ENCODE results near the gene TRIP10. TPM values are rescaled to one million over a fixed set of nuclear protein-coding genes. Genes with fewer than 3 reads are reported as not detected.

Gene TRIP10
- total RNA-seq, 1 donor from 2014 or later, result 9.0 TPM

- ATAC-seq (no peak), DNase-seq (ENCODE audit: low spot score) (no peak)
Measured at GRCh38 chr19:6723738-6724137, 15.7 kb upstream of the TRIP10 start.

DNA sequence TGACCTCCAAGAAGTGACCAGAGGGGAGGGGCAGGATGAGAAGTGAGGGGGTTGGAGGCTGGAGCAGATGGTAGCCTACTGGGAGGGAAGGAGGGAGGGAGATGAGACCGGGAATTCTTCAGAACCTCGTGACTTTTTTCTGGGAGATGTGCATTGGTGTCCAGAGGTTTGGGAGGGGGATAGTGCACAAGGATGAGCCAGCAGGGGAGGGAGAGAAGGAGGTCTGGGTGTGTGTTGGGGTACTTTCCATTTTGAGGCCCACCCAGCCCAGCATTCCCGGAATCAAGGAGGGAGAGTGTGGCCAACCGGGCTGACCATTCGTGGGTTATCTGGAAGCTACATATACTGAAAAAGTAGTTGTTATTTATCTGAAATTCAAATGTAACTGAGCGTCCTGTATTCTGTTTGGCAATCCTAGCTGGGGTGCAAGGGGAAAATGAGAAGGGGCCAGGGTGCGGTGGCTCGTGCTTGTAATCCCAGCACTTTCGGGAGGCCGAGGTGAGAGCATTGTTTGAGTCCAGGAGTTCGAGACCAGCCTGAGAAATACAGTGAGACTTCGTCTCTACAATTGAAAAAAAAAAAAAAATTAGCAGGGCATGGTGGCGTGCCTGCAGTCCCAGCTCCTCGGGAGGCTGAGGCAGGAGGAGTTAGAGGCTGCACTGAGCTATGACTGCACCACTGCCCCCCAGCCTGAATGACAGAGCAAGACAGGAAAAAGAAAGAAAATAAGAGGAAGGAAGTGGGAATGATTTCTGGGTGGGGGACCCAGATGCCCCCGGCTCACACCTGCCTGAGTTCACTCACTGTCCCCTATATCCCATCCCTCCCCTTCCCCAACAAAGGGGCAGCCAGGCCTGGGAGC lies 14.6 kb upstream of the TRIP10 start:
- ATAC-seq, result no peak
- DNase-seq (ENCODE audit: low spot score), result no peak

DNA sequence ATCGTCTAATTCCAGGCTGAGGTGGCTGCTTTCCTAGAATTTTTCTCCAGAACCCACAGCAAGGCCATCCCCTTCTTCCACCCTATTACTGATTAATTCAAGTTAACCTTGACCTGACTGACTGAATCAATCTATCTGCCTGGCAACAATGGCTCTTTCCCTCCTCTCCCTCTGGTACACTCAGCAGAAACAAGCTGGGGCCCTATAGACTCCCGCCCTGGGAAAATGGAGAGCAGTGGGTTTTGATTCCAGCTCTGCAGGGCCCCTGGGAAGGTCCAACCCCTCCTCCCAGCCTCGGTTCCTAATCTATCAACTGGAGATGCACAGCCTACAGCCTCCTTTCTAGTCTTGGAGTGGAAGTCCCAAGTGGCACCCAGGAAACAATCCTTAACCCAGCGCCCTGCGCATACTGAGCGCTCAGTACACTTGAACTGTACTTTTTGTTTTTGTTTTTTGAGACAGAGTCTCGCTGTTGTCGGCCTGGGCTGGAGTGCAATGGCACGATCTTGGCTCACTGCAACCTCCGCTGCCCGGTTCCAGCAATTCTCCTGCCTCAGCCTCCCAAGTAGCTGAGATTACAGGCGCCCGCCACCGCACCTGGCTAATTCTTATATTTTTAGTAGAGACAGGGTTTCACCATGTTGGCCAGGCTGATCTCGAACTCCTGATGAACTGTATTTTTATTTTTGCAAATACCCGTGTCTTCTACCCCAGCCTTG lies 13.8 kb upstream of the TRIP10 start:
- ATAC-seq (peak; percentile 34), DNase-seq (ENCODE audit: low spot score) (peak; percentile 66)

DNA sequence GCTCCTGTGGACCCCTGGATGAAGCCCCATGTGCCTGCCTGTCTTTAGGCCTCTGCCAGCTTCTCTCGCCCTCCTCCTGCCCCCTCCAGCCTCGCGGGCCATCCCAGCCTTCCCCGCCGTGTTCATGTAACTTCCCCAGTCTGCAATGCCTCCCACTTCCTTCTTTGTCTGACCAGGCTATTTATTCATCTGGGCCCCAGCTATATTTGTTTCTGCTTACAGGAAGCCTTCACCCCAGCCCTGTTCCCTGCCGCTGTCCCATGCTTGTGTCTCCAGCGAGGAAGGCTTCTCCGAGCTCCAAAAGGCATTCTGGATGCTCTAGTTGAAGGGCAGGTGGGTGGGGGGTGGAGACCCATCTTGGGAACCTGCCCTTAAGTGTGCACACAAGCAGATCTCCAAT lies 11.1 kb upstream of the TRIP10 start:
- DNase-seq (ENCODE audit: low spot score) (no peak), ATAC-seq (no peak)

GRCh38 chr19:6729573-6730152 lies 9.8 kb upstream of the TRIP10 start:
- ATAC-seq (peak; percentile 41), DNase-seq (ENCODE audit: low spot score) (peak; percentile 75)

- peak; percentile 84 for ATAC-seq
Measured at GRCh38 chr19:6730153-6730804, 9.2 kb upstream of the TRIP10 start.

GRCh38 chr19:6730941-6731670 lies 8.4 kb upstream of the TRIP10 start:
- peak; percentile 16 for ATAC-seq
- peak; percentile 55 for DNase-seq (ENCODE audit: low spot score)

More at GRCh38 chr19:6730153-6730804, 9.2 kb upstream of the TRIP10 start:
- DNase-seq (ENCODE audit: low spot score), result peak; percentile 98

GRCh38 chr19:6731822-6732221 lies 7.7 kb upstream of the TRIP10 start:
- no peak for ATAC-seq

DNA sequence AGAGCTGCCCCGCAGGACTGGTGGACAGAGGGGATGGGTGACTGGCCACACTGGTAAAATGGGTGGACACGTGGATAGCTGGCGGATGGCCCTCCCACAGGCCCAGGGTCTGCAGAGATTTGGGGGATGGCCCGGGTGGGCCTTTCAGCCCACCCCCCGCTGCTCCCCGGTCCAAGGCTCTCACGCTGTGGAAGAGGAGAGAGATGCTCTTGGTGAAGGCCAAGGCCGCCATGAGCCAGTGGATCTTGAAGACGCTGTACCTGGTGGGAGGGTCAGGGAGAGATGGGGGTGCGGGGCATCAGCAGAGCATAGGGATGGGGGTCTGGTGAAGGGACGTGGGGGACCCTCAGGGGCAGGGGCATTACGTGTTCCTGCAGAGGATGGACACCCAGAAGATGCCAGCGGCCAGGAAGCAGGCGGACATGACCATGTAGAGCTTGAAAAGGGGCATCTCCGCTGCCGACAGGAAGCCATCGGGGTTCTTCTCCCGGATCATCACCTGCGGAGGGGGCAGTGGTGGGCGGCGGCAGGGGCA lies 6.6 kb upstream of the TRIP10 start:
- no peak for ATAC-seq
- no peak for DNase-seq (ENCODE audit: low spot score)

More at GRCh38 chr19:6731822-6732221, 7.7 kb upstream of the TRIP10 start:
- no peak for DNase-seq (ENCODE audit: low spot score)

- ATAC-seq (no peak), DNase-seq (ENCODE audit: low spot score) (no peak)
Measured at GRCh38 chr19:6733338-6734095, 6.0 kb upstream of the TRIP10 start.

DNA sequence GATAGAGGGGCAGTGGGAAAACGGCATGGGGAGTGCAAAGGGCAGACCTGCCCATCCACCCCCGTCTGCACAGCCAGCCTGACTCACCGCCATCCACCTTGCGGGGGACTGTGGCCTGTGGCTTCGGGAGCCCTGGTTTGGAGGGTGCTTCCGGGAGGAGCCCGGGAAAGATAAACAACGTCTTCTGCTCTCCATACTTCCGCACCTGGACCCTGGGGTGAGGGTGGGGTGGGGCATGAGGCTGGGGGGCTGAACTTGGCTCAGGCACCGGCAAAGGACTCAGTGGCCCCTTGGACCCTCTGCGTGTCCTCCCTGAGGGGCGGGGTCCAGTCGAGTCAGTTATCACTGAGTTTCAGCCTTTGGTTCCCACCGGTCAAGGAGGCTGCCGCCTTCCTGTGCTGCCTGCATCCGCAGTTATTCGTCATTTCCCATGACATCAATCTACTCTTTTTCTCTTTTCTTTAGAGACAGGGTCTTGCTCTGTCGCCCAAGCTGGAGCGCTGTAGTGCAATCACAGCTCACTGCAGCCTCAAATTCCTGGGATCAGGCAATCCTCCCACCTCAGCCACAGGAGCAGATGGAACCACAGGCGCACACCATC lies 5.3 kb upstream of the TRIP10 start:
- ATAC-seq (no peak), DNase-seq (ENCODE audit: low spot score) (no peak)

DNA sequence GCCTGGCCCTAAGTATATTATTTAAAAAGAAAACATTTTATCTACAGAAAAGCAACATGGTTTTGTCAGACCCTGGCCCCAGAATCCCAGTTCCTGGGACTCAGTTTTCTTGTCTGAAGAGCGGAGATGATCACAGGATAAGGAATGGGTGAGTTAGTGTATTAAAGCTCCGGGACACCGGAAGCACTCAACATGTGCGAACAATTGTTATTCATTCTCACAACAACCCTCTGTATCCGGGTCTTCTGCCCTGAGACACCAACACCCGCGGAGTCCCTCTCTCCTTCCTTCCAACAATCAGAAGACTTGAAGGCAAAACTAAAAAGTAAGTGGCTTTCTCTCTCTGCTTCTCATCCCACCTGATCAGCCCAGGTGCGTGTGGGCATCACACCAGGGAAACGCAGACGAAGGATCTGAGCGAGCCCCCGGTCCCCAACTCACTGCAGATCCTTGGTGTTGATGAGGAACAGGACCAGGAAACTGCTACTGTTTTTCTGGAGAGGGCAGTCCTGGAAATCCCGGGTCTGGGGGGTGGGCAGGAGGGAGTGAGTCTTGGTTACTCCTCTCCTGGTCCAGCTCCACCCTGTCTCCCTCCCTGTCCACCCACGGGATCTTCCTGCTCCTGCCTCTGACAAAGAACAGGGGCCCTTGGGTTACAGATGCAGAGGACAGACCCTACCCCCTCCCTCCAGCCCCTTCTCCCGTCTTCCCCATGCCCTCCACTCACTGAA lies 4.1 kb upstream of the TRIP10 start:
- no peak for ATAC-seq
- DNase-seq (ENCODE audit: low spot score), result no peak

GRCh38 chr19:6736169-6736916 lies 3.1 kb upstream of the TRIP10 start:
- DNase-seq (ENCODE audit: low spot score), result peak; percentile 79
- peak; percentile 41 for ATAC-seq

GRCh38 chr19:6736917-6737283 lies 2.6 kb upstream of the TRIP10 start:
- ATAC-seq, result no peak
- DNase-seq (ENCODE audit: low spot score), result no peak

DNA sequence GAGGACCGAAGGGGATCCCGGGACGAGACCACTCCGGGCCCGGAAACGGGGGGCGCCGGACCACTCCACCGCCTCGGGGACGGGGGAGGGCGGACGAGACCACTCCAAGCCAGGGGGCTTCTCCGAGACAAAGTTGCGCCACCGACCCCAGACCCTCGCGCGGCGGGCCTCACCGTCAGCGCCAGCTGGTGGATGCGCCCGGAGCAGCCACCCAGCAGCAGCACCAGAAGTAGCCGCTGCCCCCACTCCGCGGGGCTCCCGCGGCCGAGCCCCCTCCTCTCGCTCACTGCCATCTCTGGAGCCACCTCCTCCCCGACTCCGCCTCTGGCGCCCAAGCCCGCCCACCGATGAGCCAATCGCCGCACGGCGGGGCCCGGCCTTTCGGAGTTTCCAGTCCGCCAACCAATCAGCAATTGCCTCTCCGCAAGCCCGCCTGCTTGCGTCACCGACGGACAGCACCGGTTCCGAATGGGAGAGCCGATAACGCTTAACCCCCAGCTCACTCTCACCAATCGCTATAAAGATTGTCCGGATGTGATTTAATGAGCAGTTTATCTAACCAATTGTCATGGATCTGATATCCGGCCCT lies 2.1 kb upstream of the TRIP10 start, which contains the start of gene GPR108:
Gene GPR108, minus strand, starts transcription at position 297 of the 589 bp plus-strand sequence. Its CDS starts 4 bp downstream, at position 293.
- ATAC-seq (peak; percentile 71), DNase-seq (ENCODE audit: low spot score) (peak; percentile 100)

GRCh38 chr19:6737873-6738786 lies 1.4 kb upstream of the TRIP10 start:
- DNase-seq (ENCODE audit: low spot score), result peak; percentile 99
- peak; percentile 69 for ATAC-seq
